IMR-90 (cell line): Measurements from ENCODE around the gene CD33. TPM values are rescaled to one million over a fixed set of nuclear protein-coding genes. Genes with fewer than 3 reads are reported as not detected.

ENCODE experiments used
- ATAC-seq: fragments of 200-7000 bp; cut with Tn5 transposase; 2 replicates; pipeline ENCODE4 v1.9.1; 2020; ENCODE audit warnings: low read depth, mild to moderate bottlenecking, moderate library complexity
- BruUV-seq: library from RNA; stranded (reverse); fragments of 400-500 nt; replicated peaks from 2 replicates; lab custom pipeline; 2021; lab: Mats Ljungman, UMichigan
- CTCF ChIA-PET: fragments of 300-600 bp; formaldehyde crosslinking; extraction: SDS; loops from one replicate; lab custom pipeline; 2021; ENCODE audit warnings: antibody characterized with exemption; lab: Yijun Ruan, JAX
- POLR2A ChIA-PET: fragments of 300-600 bp; sonication (Branson Sonifier 250); formaldehyde crosslinking; loops from one replicate; lab custom pipeline; 2022; ENCODE audit warnings: antibody characterized with exemption; ENCODE audit not compliant: unreplicated experiment; lab: Charles Lee
- DNase-seq: peaks from one replicate; pipeline ENCODE4 v3.0.0; 2013
- H2AFZ ChIP-seq: replicated peaks from 2 replicates; pipeline ENCODE3; 2013; ENCODE audit warnings: low read length, mild to moderate bottlenecking; ENCODE audit not compliant: poor library complexity
- H2AK5ac ChIP-seq: 2 replicates; pipeline ENCODE4 v1.6.1; 2013; ENCODE audit warnings: low read depth, low read length, inconsistent platforms
- H2AK9ac ChIP-seq: replicated peaks from 2 replicates; pipeline ENCODE3; 2013; ENCODE audit warnings: mild to moderate bottlenecking, low read depth, low read length, moderate library complexity; ENCODE audit not compliant: poor library complexity
- H2BK120ac ChIP-seq: 2 replicates; pipeline ENCODE4 v1.6.1; 2013; ENCODE audit warnings: low read depth, low read length, inconsistent platforms
- H2BK15ac ChIP-seq: 3 replicates; pipeline ENCODE4 v1.6.1; 2013; ENCODE audit warnings: low read depth, low read length, inconsistent platforms
- H2BK20ac ChIP-seq: 2 replicates; pipeline ENCODE4 v1.6.1; 2013; ENCODE audit warnings: low read depth, mild to moderate bottlenecking, inconsistent platforms, low read length, moderate library complexity
- H2BK5ac ChIP-seq: 2 replicates; pipeline ENCODE4 v1.6.1; 2013; ENCODE audit warnings: mild to moderate bottlenecking, low read depth, low read length, inconsistent platforms; ENCODE audit not compliant: poor library complexity, severe bottlenecking
- H3K14ac ChIP-seq: replicated peaks from 2 replicates; pipeline ENCODE4 v1.6.1; 2013; ENCODE audit warnings: low read depth, low read length, inconsistent platforms
- H3K18ac ChIP-seq: 2 replicates; pipeline ENCODE4 v1.6.1; 2013; ENCODE audit warnings: low read depth, low read length, control low read depth
- H3K23ac ChIP-seq: 2 replicates; pipeline ENCODE4 v1.6.1; 2013; ENCODE audit warnings: low read depth, low read length, inconsistent platforms
- H3K27ac ChIP-seq: 2 replicates; pipeline ENCODE4 v1.5.1; 2013; ENCODE audit warnings: mild to moderate bottlenecking, control low read depth, low read length; ENCODE audit not compliant: insufficient read depth
- H3K27me3 ChIP-seq: 2 replicates; pipeline ENCODE4 v1.6.1; 2013; ENCODE audit warnings: low read length; ENCODE audit not compliant: control insufficient read depth, insufficient read depth
- H3K36me3 ChIP-seq: 2 replicates; pipeline ENCODE4 v1.6.1; 2013; ENCODE audit warnings: low read length, mixed read lengths; ENCODE audit not compliant: control insufficient read depth, insufficient read depth
- H3K4ac ChIP-seq: 2 replicates; pipeline ENCODE4 v1.6.1; 2013; ENCODE audit warnings: low read depth, low read length, inconsistent platforms
- H3K4me1 ChIP-seq: 2 replicates; pipeline ENCODE4 v1.6.1; 2013; ENCODE audit warnings: low read length, mixed read lengths; ENCODE audit not compliant: control insufficient read depth, insufficient read depth
- H3K4me2 ChIP-seq: 2 replicates; pipeline ENCODE4 v1.6.1; 2013; ENCODE audit warnings: low read depth, mild to moderate bottlenecking, control low read depth, low read length, moderate library complexity
- H3K4me3 ChIP-seq: 2 replicates; pipeline ENCODE4 v1.5.1; 2013; ENCODE audit warnings: low read depth, mild to moderate bottlenecking, control low read depth, low read length, moderate library complexity; ENCODE audit not compliant: insufficient read depth
- H3K56ac ChIP-seq: 2 replicates; pipeline ENCODE4 v1.6.1; 2013; ENCODE audit warnings: low read length, inconsistent platforms; ENCODE audit not compliant: insufficient read depth; ENCODE audit errors: extremely low read depth
- H3K79me1 ChIP-seq, 2 experiments: 2 replicates each; pipeline ENCODE4 v1.6.1; 2013; ENCODE audit warnings: low read length in 2 of 2, inconsistent platforms in 1 of 2, low read depth in 1 of 2
- H3K9ac ChIP-seq: 2 replicates; pipeline ENCODE4 v1.6.1; 2013; ENCODE audit warnings: low read depth, low read length, control low read depth
- H3K9me1 ChIP-seq: 2 replicates; pipeline ENCODE4 v1.6.1; 2013; ENCODE audit warnings: low read length, inconsistent platforms; ENCODE audit not compliant: insufficient read depth
- H3K9me3 ChIP-seq: 2 replicates; pipeline ENCODE4 v1.6.1; 2013; ENCODE audit warnings: low read length; ENCODE audit not compliant: control insufficient read depth, insufficient read depth
- H4K20me1 ChIP-seq: 2 replicates; pipeline ENCODE4 v1.6.1; 2013; ENCODE audit warnings: low read length, inconsistent platforms; ENCODE audit not compliant: insufficient read depth
- H4K5ac ChIP-seq: 2 replicates; pipeline ENCODE4 v1.6.1; 2013; ENCODE audit warnings: mild to moderate bottlenecking, low read depth, low read length, control low read depth
- H4K8ac ChIP-seq, 2 experiments: 2 replicates each; pipeline ENCODE4 v1.6.1; 2013; ENCODE audit warnings: low read depth in 2 of 2, low read length in 2 of 2, control low read depth in 1 of 2, inconsistent platforms in 1 of 2
- H4K91ac ChIP-seq: 2 replicates; pipeline ENCODE4 v1.6.1; 2013; ENCODE audit warnings: low read depth, low read length, inconsistent platforms; ENCODE audit not compliant: insufficient read depth
- BHLHE40 ChIP-seq: fragments of 150-350 bp; IDR thresholded peaks from 2 replicates; pipeline ENCODE4 v1.6.1; 2016; ENCODE audit warnings: mild to moderate bottlenecking, low read depth, low read length
- CEBPB ChIP-seq: IDR thresholded peaks from 2 replicates; pipeline ENCODE4 v1.6.1; 2012; ENCODE audit warnings: low read depth, low read length, improper control_type of control experiment
- CHD1 ChIP-seq: IDR thresholded peaks from 2 replicates; pipeline ENCODE4 v1.6.1; 2012; ENCODE audit warnings: low read depth, low read length, improper control_type of control experiment
- FOS ChIP-seq: fragments of 150-350 bp; IDR thresholded peaks from 2 replicates; pipeline ENCODE4 v1.6.1; 2016; ENCODE audit warnings: low read depth, low read length
- MAFK ChIP-seq: IDR thresholded peaks from 2 replicates; pipeline ENCODE4 v1.6.1; 2012; ENCODE audit warnings: low read depth, low read length, improper control_type of control experiment
- MAZ ChIP-seq: IDR thresholded peaks from 2 replicates; pipeline ENCODE4 v1.6.1; 2012; ENCODE audit warnings: low read depth, mild to moderate bottlenecking, low read length, improper control_type of control experiment, moderate library complexity, borderline replicate concordance
- MXI1 ChIP-seq: IDR thresholded peaks from 2 replicates; pipeline ENCODE4 v1.6.1; 2012; ENCODE audit warnings: low read depth, mild to moderate bottlenecking, low read length, moderate library complexity, borderline replicate concordance
- NFE2L2 ChIP-seq: fragments of 150-350 bp; IDR thresholded peaks from 2 replicates; pipeline ENCODE4 v1.6.1; 2016; ENCODE audit warnings: low read depth, mild to moderate bottlenecking, low read length
- POLR2A ChIP-seq: IDR thresholded peaks from 2 replicates; pipeline ENCODE4 v1.6.1; 2012; ENCODE audit warnings: mild to moderate bottlenecking, low read depth, low read length
- RAD21 ChIP-seq: IDR thresholded peaks from 2 replicates; pipeline ENCODE4 v1.6.1; 2012; ENCODE audit warnings: low read length, improper control_type of control experiment
- SMC3 ChIP-seq: fragments of 150-350 bp; IDR thresholded peaks from 2 replicates; pipeline ENCODE4 v1.6.1; 2016; ENCODE audit warnings: low read depth, mild to moderate bottlenecking, antibody characterized with exemption, low read length, moderate library complexity
- WGBS, 2 experiments: methylation state at CpG; one replicate each; pipeline versions ENCODE4 v1.1.5 to v1.1.7; 2013; ENCODE audit warnings: missing lambda C conversion rate in 2 of 2; ENCODE audit not compliant: insufficient read length in 1 of 2; ENCODE audit errors: extremely low coverage in 2 of 2; 5-methylcytosine and 5-hydroxymethylcytosine counted together
- dilution Hi-C: fragments of 300-500 bp; cut with HindIII; formaldehyde crosslinking; loops from one replicate; pipeline ENCODE4 v1.14.3; 2018; ENCODE audit warnings: low sequenced_read_pairs; ENCODE audit not compliant: unreplicated experiment
- in situ Hi-C: fragments of 300-500 bp; cut with MboI; formaldehyde crosslinking; loops from 3 replicates; pipeline ENCODE4 v1.14.3; 2019; ENCODE audit warnings: low sequenced_read_pairs, inconsistent platforms, mixed read lengths
- intact Hi-C: fragments of 100-400 bp; cut with micrococcal nuclease; formaldehyde crosslinking; loops from 2 replicates; pipeline ENCODE4 v1.10.0; 2022
- polyA plus RNA-seq, 3 experiments: library from polyadenylated mRNA; depleted of rRNA; stranded (reverse); fragments of >200 nt; gene quantifications; 2 replicates each; pipeline ENCODE4 v1.2.3, GENCODE V29; 2012; ENCODE audit warnings: low replicate concordance in 1 of 3
- total RNA-seq: library from RNA; depleted of rRNA; stranded (reverse); fragments of >200 nt; gene quantifications from 2 replicates; pipeline ENCODE4 v1.2.3, GENCODE V29; 2012
- TF ChIP-seq, protein P1 (sequence below): fragments of 150-350 bp; IDR thresholded peaks from 2 replicates; pipeline ENCODE4 v1.6.1; 2017; ENCODE audit warnings: mild to moderate bottlenecking, antibody characterized with exemption, low read length, low read depth
- TF ChIP-seq, protein P2 (sequence below): conservative IDR thresholded peaks from 2 replicates; pipeline ENCODE4 v1.5.1; 2012; ENCODE audit warnings: mild to moderate bottlenecking, low read depth, low read length, improper control_type of control experiment
- TF ChIP-seq, protein P3 (sequence below): fragments of 150-350 bp; IDR thresholded peaks from 2 replicates; pipeline ENCODE4 v1.6.1; 2016; ENCODE audit warnings: low read depth, mild to moderate bottlenecking, low read length, moderate library complexity, borderline replicate concordance

Gene CD33
- total and polyA plus RNA-seq, 2 of the 4 experiments (the other 2 are of a cell fraction): not detected

DNA sequence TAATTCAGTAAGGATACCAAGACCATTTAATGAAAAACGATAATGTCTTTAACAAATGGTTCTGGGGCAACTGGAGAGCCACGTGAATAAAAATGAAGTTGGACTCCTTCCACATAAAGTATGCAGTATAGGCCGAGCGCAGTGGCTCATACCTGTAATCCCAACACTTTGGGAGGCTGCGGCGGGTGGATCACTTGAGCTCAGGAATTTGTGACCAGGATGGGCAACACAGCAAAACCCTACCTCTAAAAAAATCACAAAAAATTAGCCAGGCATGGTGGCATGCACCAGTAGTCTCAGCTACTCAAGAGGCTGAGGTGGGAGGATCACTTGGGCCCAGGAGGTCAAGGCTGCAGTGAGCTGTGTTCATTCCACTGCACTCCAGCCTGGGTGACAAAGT lies 20.6 kb upstream of the CD33 start:
- Histone ChIP-seq H3K9me3 (peaks cover 10% of the 10 kb centered on the region), H4K5ac (no peak overlapping the region), H2AK5ac (no peak overlapping the region), H3K27me3 (no peaks in the 10 kb centered on the region), H3K4me1 (no peaks in the 10 kb centered on the region), H4K8ac (no peak overlapping the region), H3K4ac (no peak overlapping the region), H3K79me1 (no peaks in the 10 kb centered on the region), H3K9ac (no peak overlapping the region), H2BK15ac (no peak overlapping the region), H2BK5ac (no peak overlapping the region), H3K14ac (no peak overlapping the region), H4K20me1 (no peaks in the 10 kb centered on the region; the same call in 1 of the 2 replicates), H2AK9ac (no peak overlapping the region), H2BK120ac (no peak overlapping the region), H3K18ac (no peak overlapping the region), H3K4me2 (no peak overlapping the region), H4K91ac (no peak overlapping the region), H3K56ac (no peak overlapping the region), H3K4me3 (no peak overlapping the region), H2AFZ (no peak overlapping the region), H3K36me3 (no peaks in the 10 kb centered on the region), H3K23ac (no peak overlapping the region), H2BK20ac (no peak overlapping the region), H3K9me1 (no peaks in the 10 kb centered on the region), H3K27ac (no peak overlapping the region)
- intact Hi-C loops: no loop called here
- ChIA-PET CTCF (no interaction called here), POLR2A (no interaction called here)
- ATAC-seq (no peak), DNase-seq (no peak)
- in situ Hi-C loops: no loop called here
- no peak for TF ChIP-seq MAZ
- TF ChIP-seq FOS: no peak
- TF ChIP-seq, protein P1, sequence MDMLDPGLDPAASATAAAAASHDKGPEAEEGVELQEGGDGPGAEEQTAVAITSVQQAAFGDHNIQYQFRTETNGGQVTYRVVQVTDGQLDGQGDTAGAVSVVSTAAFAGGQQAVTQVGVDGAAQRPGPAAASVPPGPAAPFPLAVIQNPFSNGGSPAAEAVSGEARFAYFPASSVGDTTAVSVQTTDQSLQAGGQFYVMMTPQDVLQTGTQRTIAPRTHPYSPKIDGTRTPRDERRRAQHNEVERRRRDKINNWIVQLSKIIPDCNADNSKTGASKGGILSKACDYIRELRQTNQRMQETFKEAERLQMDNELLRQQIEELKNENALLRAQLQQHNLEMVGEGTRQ: no peak
- no peak for TF ChIP-seq CHD1
- no peak for TF ChIP-seq MXI1
- TF ChIP-seq SMC3: no peak
- TF ChIP-seq, protein P2, sequence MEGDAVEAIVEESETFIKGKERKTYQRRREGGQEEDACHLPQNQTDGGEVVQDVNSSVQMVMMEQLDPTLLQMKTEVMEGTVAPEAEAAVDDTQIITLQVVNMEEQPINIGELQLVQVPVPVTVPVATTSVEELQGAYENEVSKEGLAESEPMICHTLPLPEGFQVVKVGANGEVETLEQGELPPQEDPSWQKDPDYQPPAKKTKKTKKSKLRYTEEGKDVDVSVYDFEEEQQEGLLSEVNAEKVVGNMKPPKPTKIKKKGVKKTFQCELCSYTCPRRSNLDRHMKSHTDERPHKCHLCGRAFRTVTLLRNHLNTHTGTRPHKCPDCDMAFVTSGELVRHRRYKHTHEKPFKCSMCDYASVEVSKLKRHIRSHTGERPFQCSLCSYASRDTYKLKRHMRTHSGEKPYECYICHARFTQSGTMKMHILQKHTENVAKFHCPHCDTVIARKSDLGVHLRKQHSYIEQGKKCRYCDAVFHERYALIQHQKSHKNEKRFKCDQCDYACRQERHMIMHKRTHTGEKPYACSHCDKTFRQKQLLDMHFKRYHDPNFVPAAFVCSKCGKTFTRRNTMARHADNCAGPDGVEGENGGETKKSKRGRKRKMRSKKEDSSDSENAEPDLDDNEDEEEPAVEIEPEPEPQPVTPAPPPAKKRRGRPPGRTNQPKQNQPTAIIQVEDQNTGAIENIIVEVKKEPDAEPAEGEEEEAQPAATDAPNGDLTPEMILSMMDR: no peak
- no peak for TF ChIP-seq RAD21
- TF ChIP-seq NFE2L2: no peak
- TF ChIP-seq, protein P3, sequence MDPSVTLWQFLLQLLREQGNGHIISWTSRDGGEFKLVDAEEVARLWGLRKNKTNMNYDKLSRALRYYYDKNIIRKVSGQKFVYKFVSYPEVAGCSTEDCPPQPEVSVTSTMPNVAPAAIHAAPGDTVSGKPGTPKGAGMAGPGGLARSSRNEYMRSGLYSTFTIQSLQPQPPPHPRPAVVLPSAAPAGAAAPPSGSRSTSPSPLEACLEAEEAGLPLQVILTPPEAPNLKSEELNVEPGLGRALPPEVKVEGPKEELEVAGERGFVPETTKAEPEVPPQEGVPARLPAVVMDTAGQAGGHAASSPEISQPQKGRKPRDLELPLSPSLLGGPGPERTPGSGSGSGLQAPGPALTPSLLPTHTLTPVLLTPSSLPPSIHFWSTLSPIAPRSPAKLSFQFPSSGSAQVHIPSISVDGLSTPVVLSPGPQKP: no peak
- no peak for TF ChIP-seq CEBPB
- TF ChIP-seq POLR2A: no peak
- no peak for TF ChIP-seq BHLHE40
- TF ChIP-seq MAFK: no peak
- no TSS peak for BruUV-seq
- dilution Hi-C loops: no loop called here
- no CpG with 5 or more reads among the region's 6 CpGs for WGBS, 2 experiments
